GM18873 (cell line): ENCODE data around the gene ELAC1.
"Not testable (repeated sequence)": the region's sequence is repeated elsewhere in the genome, so short reads cannot be mapped to it uniquely, and the experiment has no call there.

Source experiments
- ATAC-seq: cut with Tn5 transposase; IDR thresholded peaks from one replicate; pipeline ENCODE4 v1.9.1; 2021; ENCODE audit warnings: mild to moderate bottlenecking, moderate library complexity, moderate number of reproducible peaks; ENCODE audit not compliant: unreplicated experiment, low FRiP score

The ELAC1 gene

DNA sequence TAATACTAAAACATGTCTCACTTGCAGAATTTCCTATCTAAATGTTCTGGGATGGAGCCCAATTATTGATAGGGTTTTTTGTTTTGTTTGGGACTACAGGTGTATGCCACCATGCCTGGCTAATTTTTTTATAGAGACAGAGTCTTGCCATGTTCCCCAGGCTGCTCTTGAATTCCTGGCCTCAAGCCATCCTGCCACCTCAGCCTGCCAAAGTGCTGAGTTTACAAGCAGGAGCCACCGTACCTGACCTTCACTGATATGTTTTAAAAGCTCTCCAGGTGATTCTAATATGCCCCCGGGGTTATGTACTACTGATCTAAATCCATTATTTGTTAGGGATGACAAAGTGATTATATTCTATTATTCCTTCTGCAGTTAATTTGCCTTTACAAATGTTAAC lies 2.2 kb downstream of the ELAC1 start:
- no peak for ATAC-seq

GRCh38 chr18:50972404-50972803 lies 4.6 kb downstream of the ELAC1 start:
- not testable (repeated sequence) for ATAC-seq

DNA sequence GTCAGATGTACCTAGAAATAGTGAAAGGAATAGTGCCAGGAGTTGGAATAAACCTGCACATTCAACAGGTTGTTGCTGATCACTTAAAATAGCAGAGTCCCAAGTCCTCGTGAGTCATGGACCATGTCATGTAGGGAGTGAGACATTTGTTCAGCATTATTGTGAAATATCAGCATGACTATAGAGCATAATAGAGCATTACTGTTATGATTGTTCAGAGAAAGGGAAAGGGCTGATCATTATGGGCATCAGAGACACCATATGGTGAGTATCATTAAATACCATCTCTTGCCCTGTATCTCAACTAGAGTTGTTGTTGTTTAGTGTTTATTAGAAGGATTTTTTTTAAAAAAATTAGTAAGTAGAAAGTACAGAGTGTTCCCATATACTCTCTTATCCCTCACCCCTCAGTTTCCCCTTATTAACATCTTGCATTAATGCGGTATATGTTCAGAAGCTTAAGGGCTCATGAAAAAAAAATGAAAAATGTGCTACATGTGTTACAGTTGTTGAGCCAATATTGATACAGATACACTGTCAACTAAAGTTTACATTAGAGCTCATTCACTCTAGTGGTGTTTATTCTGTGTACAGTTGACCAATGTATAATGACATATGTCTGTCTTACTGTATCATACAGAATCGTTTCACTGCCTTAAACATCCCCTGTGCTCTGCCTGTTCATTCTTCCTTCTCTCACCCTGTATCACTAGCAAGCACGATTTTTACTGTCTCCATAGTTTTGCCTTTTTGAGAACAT lies 5.7 kb downstream of the ELAC1 start:
- ATAC-seq: no peak

DNA sequence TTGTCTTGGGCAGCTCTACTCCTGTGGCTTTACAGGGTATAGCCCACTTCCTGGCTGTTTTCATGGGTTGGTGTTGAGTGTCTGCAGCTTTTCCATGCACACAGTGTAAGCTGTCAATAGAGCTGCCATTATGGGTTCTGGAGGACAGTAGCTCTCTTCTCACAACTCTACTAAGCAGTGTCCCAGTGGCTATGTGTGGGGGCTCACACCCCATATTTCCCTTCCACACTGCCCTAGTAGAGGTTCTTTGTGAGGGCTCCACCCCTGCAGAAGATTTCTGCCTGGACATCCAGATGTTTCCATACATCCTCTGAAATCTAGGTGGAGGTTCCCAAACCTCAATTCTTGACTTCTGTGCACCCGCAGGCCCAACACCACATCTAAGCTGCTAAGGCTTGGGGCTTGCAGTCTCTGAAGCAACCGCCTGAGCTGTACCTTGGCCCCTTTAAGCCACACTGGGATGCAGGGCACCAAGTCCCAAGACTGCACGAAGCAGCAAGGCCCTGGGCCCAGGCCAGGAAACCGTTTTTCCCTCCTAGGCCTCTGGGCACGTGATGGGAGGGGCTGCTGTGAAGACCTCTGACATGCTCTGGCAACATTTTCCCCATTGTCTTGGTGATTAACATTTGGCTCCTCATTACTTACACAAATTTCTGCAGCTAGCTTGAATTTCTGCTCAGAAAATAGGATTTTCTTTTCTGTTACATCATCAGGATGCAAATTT lies 9.4 kb downstream of the ELAC1 start:
- ATAC-seq: no peak

GRCh38 chr18:50981381-50981780 lies 13.5 kb downstream of the ELAC1 start:
- ATAC-seq: no peak

- ATAC-seq: no peak
These were observed 14.4 kb downstream of the ELAC1 start for GRCh38 chr18:50982086-50982801.

GRCh38 chr18:50982802-50983179 lies 15.0 kb downstream of the ELAC1 start:
- no peak for ATAC-seq

- ATAC-seq: no peak
These were observed 18.7 kb downstream of the ELAC1 start for GRCh38 chr18:50986360-50987087.

DNA sequence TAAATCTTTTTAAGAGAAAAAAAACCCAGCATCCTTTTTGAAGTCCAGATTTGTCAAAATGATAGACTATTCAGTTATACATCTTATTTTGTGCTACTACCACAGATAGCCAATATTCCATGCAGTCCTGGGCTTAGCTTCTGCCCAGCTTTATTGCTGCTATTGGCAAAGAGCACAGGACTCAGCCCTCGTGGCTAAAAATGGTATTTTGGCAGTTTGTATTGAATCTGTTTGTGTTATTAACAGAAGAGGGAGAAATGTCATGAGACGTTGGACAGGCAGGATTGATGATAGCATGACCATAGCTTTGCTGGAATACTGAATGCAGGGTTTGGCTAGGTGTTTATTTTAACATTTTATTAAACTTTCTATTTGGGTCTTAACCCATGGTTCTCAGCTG lies 19.4 kb downstream of the ELAC1 start:
- ATAC-seq: no peak

DNA sequence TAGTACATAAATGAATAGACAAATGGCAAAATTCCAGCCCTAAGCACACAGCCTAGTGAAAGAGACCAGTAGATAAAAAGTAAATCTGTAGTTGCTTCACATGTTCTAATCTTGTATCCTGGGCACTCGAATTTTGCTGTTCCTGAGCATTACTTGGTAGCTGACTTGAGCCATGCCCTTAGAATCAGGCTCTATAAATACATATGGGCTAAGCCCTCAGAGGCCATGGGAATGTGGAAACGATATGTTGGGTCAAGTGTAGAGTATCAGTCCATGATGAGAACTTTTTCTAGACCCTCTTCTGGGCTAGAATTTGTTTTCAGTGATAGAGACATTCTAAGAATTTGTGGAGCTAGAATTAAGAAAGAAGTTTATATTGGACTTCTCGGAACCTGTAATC lies 21.9 kb downstream of the ELAC1 start:
- no peak for ATAC-seq

DNA sequence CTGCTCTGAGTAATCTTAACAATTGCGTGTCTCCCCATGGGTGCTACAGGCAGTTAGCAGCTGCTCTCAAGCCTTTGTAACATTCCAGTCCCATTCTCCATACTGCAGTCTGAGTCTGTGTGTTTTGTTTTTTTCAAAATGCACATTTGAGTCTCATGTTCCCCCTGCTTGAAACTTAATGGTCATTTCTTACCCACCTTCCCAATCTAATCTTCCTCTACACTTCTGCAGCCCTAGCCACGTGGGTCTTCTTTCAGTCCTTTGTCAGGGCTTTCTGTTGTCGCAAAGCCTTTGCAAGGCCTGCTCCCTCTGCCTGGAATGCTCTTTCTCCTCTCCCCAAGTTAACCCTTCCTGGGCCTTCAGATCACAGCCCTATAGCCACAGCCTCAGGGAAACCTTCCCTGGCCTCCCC lies 24.5 kb downstream of the ELAC1 start:
- ATAC-seq: no peak

- ATAC-seq: no peak
These were observed 26.2 kb downstream of the ELAC1 start for GRCh38 chr18:50994031-50994430.

DNA sequence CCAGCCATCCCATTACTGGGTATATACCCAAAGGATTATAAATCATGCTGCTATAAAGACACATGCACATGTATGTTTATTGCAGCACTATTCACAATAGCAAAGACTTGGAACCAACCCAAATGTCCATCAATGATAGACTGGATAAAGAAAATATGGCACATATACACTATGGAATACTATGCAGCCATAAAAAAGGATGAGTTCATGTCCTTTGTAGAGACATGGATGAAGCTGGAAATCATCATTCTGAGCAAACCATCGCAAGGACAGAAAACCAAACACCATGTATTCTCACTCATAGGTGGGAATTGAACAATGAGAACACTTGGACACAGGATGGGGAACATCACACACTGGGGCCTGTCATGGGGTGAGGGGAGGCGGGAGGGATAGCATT lies 35.3 kb downstream of the ELAC1 start:
- ATAC-seq: not testable (repeated sequence)

GRCh38 chr18:51006061-51006818 lies 38.4 kb downstream of the ELAC1 start:
- ATAC-seq: no peak

- no peak for ATAC-seq
These were observed 39.3 kb downstream of the ELAC1 start for GRCh38 chr18:51006948-51007789.

- no peak for ATAC-seq
These were observed 39.9 kb downstream of the ELAC1 start for GRCh38 chr18:51007790-51008139.

DNA sequence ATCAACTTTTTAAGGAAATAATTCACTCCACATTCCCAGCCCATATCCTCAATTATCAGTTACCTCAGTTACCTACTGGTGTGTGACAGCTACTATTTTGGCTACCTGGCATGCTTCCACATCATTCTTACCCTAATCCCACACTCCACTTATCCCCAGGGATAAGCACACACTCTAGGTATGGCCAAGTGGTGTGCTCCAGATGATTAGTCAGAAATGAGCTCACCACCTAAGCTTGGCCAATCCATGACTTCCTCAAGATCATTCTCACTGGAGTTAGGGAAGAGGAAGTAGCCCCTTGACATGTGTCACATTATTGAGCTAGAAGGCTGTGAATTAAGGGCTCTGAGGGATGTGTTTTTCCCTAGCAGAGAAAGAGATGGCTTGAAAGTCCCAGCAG lies 41.2 kb downstream of the ELAC1 start:
- no peak for ATAC-seq

DNA sequence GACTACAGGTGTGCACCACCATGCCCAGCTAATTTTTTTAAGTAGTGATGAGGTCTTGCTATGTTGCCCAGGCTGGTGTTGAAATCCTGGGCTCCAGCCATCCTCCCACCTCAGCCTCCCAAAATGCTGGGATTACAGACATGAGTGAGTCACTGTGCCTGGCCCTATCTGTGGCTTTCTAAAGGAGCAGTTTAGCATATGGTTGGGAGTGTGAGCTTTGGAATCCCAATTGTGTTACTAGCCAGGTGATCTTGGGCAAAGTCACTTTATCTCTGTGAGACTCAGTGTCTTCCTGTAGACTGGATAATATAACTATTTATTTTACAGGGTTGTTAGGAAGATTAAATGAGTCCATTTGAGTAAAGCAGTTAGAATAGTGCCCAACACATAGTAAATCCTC lies 42.4 kb downstream of the ELAC1 start:
- ATAC-seq: no peak

- no peak for ATAC-seq
These were observed 43.9 kb downstream of the ELAC1 start for GRCh38 chr18:51011709-51012108.
